Ovary (tissue), 3 donors: Measurements from ENCODE around the gene ATP2C1.

Source experiments
- EP300 ChIP-seq: sonication (generic); formaldehyde crosslinking; IDR thresholded peaks from one replicate; pipeline ENCODE4 v1.6.1; 2017; ENCODE audit warnings: antibody characterized with exemption
- POLR2A ChIP-seq: fragments of 450-650 bp; IDR thresholded peaks from one replicate; pipeline ENCODE4 v1.6.1; 2017; ENCODE audit warnings: antibody characterized with exemption, mild to moderate bottlenecking, moderate library complexity
- TF ChIP-seq, protein P1 (sequence below), 3 donors: fragments of 450-650 bp in 2 of 3; fragments of 200-600 bp in 1 of 3; IDR thresholded peaks; one replicate each; pipeline versions ENCODE4 v1.5.1 to v1.8.0; 2016 to 2022; ENCODE audit warnings: antibody characterized with exemption in 3 of 3, mild to moderate bottlenecking in 1 of 3
- donor health status: DM: no; HTN: no; CAD: no.

DNA sequence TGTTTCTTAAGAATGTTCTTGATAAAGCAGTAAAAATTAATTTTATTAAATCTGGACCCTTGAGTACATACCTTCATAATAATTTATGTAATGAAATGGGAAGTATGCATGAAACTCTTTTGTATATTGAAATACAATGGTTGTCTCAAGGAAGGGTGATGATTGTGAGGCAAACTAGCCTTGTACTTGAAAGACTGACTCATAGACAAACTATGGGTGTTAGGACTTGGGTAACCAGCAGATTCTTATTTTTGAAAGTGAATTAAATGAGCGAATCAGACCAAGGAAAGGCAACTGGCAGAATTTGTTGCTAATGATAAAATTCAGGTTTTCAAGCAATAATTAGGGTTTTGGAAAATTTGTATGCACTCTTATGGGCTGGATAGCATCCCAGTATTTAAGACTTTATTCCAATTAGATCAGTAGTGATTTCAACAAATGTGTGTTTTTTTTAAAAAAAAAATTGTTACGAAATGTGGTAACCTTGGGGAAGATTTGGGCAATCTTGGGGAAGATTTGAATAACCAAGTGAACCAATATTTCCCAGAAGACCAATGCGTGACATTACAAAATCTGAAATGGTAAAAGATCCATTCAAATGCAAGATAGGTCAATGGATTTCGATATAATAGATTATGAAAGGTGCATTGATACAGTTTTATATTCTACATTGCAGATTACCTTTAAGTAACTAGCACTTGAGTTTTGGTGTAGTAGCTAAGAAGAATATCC, 42.0 kb downstream of the ATP2C1 start:
- TF ChIP-seq, protein P1, sequence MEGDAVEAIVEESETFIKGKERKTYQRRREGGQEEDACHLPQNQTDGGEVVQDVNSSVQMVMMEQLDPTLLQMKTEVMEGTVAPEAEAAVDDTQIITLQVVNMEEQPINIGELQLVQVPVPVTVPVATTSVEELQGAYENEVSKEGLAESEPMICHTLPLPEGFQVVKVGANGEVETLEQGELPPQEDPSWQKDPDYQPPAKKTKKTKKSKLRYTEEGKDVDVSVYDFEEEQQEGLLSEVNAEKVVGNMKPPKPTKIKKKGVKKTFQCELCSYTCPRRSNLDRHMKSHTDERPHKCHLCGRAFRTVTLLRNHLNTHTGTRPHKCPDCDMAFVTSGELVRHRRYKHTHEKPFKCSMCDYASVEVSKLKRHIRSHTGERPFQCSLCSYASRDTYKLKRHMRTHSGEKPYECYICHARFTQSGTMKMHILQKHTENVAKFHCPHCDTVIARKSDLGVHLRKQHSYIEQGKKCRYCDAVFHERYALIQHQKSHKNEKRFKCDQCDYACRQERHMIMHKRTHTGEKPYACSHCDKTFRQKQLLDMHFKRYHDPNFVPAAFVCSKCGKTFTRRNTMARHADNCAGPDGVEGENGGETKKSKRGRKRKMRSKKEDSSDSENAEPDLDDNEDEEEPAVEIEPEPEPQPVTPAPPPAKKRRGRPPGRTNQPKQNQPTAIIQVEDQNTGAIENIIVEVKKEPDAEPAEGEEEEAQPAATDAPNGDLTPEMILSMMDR (IDR thresholded peaks at IDR 0.05) = no peak
- no peak for TF ChIP-seq POLR2A
- TF ChIP-seq EP300 = no peak
